HG02884 (cell line): ENCODE results near the gene ART4.

ENCODE experiments used
- ATAC-seq: cut with Tn5 transposase; IDR thresholded peaks from one replicate; pipeline ENCODE4 v1.9.1; 2021; ENCODE audit warnings: mild to moderate bottlenecking, moderate library complexity; ENCODE audit not compliant: unreplicated experiment

Gene ART4

GRCh38 chr12:14852880-14853279, 9.6 kb upstream of the ART4 start:
- no peak for ATAC-seq

DNA sequence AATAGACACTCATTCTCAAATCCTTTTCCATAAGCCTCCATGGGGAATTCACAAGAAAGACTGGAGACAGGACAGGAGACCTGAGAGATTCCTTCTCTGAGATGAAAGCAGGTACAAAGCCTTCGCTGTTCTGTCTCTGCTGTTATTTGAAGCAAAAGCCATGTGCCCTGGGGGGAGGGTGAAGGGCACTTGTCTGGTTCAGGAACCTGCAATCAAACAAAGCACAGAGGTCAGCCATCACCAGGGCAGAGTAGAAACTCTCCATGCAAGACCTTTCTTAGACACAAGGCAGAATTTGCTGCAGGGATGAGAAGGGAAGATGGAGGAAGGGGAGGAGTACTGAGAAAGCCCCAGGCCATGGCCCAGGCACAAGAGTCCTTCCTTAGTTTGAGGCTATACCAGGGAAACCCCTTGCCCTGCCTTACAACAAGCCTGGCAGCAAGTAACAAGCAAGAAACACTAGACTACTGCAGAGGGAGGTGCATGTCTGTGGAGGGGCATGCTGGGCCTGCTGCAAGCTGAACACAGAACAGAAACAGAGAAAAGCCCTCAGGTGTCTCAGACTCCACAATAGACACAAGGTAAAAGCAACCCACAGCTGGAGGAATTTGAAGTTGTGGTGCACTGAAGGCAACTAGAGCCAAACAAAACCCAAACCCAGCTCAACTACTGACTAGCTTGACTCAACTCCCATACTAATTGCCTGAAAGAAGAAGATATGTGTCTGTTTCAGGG, 7.8 kb upstream of the ART4 start:
- peak; percentile 72 for ATAC-seq

DNA sequence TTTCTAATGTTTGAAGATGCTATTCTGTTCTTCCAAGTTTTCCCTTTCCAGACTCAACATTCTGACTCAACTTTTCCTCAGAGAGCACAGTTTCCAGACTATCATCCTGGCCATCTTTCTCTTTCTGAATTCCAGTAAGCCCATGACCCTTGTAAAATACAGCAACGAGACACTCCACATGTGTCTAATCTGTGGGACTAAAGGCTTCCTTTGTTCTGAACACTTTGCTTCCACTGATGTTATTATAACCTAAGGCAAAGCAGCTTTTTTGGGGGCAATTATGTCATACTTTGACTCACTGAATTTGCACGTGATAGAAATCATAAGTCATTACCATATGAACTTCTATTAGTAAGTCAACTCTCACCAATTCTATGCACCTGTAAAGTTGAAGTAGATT, 6.3 kb upstream of the ART4 start:
- no peak for ATAC-seq

DNA sequence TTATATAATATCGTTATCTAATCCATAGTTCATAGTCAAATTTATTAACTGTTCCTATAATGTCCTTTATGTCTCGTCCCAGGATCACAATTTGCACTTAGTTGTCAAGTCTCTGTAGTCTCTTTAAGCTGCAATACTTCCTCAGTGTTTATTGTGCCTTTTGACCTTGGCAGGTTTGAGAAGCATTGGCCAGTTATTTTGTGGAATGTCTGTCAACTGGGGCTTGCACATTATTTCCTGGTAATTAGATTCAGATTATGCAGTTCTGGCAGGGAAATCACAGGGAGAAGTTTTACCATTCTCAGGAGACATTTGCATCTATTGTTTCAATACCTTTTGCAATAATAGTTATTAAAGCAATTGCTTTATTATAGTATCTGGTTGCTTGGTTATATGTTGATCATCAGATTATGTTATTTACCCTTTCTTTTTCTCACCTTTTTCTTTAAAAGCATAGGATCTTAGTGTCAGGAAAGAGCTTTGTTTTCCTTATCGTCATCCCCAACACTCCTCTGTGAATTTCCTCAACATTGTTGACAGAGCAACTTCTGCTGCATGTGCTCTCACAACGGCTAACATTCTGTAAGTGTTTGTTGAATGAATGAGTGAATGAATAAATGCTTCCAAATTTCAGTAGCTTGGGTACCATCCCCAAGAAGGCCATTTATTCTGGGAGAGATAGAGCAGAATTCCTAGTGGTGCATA, 3.7 kb upstream of the ART4 start:
- ATAC-seq = no peak

- no peak for ATAC-seq
Observed at GRCh38 chr12:14846042-14846587, 2.8 kb upstream of the ART4 start.

DNA sequence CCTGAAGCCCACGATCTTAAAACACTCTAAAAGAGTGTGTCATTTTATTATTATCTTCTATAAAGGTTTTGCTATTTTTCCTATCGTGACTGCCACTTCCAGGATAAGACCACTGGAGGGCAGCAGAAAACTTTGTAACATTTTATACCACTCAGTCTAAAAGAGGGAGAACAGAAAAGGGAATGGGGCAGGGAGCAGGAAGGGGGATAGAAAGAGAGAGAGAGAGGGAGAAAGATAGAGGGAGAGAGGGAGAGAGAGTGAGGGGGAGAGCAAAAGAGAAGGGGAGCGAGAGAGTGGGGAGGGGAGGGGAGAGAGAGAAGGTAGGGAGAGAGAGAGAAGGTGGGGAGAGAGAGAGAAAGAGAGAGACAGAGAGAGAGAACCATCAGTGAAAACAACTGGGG, 2.0 kb upstream of the ART4 start:
- no peak for ATAC-seq

DNA sequence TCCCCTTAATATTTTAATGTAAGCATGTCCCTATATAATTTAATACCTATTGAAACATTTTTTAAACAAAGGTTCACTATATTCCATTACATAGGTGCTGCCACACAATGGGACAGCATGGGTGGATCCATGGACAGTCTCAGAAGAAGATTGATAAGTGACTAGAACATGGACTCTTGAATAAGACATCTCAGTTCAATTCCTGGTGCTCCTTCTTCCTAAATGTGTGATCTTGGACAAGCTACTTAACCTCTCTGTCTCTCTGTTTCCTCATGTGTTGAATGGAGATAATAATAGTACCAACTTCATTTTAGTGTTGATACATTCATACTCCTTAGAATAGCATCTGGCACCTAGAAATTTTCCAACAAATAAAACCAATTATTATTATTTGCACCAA, 1.1 kb upstream of the ART4 start:
- ATAC-seq = no peak

- no peak for ATAC-seq
Observed at GRCh38 chr12:14842315-14842714, 1.0 kb downstream of the ART4 start.

DNA sequence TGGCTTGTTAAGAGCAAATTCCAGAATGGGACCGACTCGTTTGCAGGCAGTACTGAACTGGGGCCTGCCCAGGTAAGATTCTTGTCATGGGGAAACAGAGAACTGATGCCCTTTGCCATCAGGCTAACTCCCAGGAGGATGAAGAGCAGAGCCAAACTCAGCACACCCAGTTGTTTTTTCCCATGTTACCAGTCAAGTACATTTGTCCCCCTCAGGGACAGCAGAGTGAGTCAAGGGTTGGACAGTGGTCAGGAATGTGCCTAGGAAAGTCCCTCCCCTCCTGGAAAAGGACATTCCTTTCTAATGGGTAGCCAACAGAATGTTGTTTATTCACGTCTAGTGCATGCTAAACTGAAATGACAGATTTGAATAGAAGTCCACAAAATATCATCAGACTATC, 1.6 kb downstream of the ART4 start:
- no peak for ATAC-seq

DNA sequence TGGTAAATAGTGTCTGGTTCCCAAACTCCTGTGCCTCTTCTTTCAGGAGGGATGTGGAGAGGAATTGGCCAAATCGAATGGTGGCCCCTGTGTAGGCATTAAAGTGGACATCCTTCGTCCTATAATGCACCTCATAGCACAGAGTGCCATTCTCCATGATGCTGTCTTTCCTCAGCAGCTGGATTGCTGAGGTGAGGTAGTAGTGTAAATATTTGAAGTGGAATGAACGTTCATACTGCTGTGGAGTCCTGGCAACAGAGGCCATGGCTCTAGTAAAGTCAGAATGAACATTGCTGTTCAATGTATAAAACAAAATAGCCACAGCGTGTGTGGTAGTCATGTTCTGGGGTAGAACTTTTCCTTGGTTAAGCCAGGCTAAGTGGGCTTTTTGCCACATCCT, 2.7 kb downstream of the ART4 start:
- ATAC-seq = no peak

- no peak for ATAC-seq
Observed at GRCh38 chr12:14839262-14839661, 4.1 kb downstream of the ART4 start.

DNA sequence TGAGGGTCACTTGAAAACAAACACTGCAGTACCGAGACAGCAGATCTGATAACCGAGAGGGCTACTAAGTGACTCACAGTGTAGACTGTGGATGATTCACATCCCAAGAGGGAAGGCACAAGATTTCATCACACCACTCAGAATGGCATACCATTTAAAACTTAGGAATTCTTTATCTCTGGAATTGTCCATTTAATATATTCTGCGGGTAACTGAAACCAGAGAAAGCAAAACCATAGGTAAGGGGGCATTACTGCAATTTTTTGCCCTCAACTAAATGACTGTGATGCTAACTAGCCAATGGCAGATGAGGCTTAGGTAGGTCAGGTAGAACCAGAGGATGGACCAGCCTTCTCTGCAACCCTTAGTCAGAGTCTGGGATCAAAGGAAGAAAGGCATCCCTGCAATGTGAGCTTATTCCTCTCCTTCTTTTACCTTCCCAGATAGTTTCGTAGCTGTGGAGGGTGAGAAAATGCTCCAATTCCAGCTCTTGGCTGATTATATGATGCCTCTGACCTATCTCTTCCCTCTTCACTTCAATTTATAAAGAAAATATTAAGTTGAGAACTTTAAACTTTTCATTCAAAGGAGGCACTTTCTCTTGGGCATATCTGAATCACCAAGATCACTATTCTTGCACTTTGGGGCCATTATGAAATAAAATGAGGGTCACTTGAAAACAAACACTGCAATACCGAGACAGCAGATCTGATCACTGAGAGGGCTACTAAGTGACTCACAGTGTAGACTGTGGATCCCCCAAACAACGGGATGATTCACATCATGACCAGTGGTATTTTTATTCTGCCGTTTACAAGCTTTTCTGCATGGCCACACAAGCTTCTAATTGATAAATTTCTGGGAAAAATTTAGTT, 6.8 kb downstream of the ART4 start:
- ATAC-seq = no peak

DNA sequence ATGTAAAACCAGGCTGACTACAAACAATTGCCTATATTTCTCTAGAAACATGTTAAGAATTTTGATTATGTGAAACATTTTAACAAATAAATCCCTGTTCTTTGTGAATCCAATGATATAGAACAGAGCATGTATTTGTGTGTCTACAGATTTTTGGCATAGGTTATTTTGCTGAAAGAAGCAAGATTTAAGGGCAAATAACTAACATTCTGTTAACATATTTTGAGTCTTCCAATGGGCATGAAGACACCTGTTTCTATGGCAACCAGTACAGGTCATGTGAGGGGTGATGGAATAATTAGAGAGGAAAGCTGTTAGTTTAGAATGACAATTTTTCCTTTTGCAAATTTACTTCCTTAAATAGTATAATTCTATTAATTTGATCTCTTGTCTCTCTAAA, 8.8 kb downstream of the ART4 start:
- ATAC-seq = no peak

DNA sequence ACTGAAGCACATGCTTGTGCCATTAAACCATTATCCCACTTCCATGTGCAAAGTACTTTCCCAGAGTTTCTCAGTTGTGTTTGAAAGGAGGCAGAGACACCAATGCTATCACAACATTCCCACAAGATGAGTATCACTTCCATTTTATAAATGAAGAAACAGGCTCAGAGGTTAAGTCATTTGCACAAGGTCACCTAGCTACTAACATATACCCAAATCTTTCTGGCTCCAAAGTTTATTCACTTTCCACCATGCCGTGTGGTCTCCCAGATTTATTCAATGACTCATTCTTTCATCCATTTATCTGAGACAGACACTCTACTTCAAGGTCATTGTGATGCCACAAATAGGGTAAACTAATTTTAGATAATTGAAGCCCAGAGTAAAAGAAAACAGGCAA, 9.4 kb downstream of the ART4 start:
- ATAC-seq = no peak

- ATAC-seq = no peak
Observed at GRCh38 chr12:14833336-14833735, 10.0 kb downstream of the ART4 start.

DNA sequence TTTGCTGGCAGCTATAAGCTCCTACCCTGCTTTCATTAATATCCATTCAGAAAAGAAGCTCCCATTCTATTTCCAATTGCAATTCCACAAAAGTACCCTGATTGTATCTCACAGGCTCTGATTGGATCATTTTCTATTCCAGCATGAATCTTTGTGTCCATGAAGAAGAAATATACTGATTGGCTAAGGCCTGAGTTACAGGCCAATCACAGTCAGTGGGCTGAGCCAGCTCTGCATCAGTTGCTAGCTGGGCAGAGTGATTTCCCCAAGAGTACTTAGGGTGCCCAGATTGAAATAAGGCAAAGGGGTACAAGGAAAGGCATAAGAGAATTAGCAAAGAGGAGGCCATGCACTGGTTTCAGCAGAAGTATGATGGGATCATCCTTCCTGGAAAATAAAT, 14.4 kb downstream of the ART4 start:
- ATAC-seq = peak; percentile 81

- ATAC-seq = no peak
Observed at GRCh38 chr12:14827043-14827442, 16.3 kb downstream of the ART4 start.

GRCh38 chr12:14826491-14826890, 16.8 kb downstream of the ART4 start:
- no peak for ATAC-seq

- ATAC-seq = no peak
Observed at GRCh38 chr12:14825256-14825655, 18.1 kb downstream of the ART4 start.

GRCh38 chr12:14824012-14824634, 19.2 kb downstream of the ART4 start:
- no peak for ATAC-seq

GRCh38 chr12:14814014-14814413, 29.3 kb downstream of the ART4 start, which contains the start of gene SMCO3:
SMCO3 (minus strand) TSS chr12:14814182; CDS start chr12:14806680, 7,502 bp downstream.
- ATAC-seq = no peak
